ENCODE measurements around the gene CYBC1.

GRCh38 chr17:82428546-82428945 lies 22.0 kb downstream of the CYBC1 start:
- TF ChIP-seq, protein P1, sequence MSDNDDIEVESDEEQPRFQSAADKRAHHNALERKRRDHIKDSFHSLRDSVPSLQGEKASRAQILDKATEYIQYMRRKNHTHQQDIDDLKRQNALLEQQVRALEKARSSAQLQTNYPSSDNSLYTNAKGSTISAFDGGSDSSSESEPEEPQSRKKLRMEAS (IDR thresholded peaks at IDR 0.05), result no peak
- TF ChIP-seq CTCF (IDR thresholded peaks at IDR 0.05 in 2 of 3, conservative IDR thresholded peaks at IDR 0.05 in 1 of 3; ENCODE audit: borderline replicate concordance in 1 of 3, insufficient read depth in 1 of 3, low read depth in 2 of 3, low read length in 2 of 3) (no peak), EZH2 (IDR thresholded peaks at IDR 0.05) (no peak), POLR2A (IDR thresholded peaks at IDR 0.05; ENCODE audit: borderline replicate concordance, extremely low read depth, insufficient read depth, insufficient read length) (no peak)

All from HCT116 (cell line).